HepG2 (cell line): ENCODE measurements around the gene GLO1. TPM values are rescaled to one million over a fixed set of nuclear protein-coding genes. Genes with fewer than 3 reads are reported as not detected.

Source experiments
- ATAC-seq: fragments of 200-7000 bp; cut with Tn5 transposase; 3 replicates; pipeline ENCODE4 v1.9.1; 2020; ENCODE audit warnings: mild to moderate bottlenecking, moderate library complexity
- BruUV-seq: library from RNA; stranded (reverse); fragments of 400-500 nt; replicated peaks from 2 replicates; lab custom pipeline; 2021; lab: Mats Ljungman, UMichigan
- CTCF ChIA-PET: fragments of 300-600 bp; formaldehyde crosslinking; extraction: SDS; loops from one replicate; lab custom pipeline; 2021; ENCODE audit warnings: low total read pairs, inconsistent platforms, low intra/inter-chr PET ratio; lab: Yijun Ruan, JAX
- POLR2A ChIA-PET: fragments of 350-600 bp; sonication (Branson Sonifier 250); formaldehyde crosslinking; loops from one replicate; lab custom pipeline; 2020; ENCODE audit warnings: antibody characterized with exemption, inconsistent platforms; lab: Yijun Ruan, JAX
- DNase-seq: peaks from one replicate; pipeline ENCODE4 v3.0.0-alpha.2; 2015; ENCODE audit warnings: low spot score
- FAIRE-seq: peaks from 3 replicates; lab custom pipeline; 2011; peaks lifted over from hg19 to GRCh38; lab: Jason Lieb, UNC
- H2AFZ ChIP-seq: one replicate; pipeline ENCODE4 v1.6.1; 2011; ENCODE audit warnings: low read length, inconsistent platforms
- H3K27ac ChIP-seq: fragments of 300-600 bp; 3 replicates; pipeline ENCODE4 v1.8.0; 2011; ENCODE audit warnings: mixed run types, mild to moderate bottlenecking, mixed read lengths, low read length, inconsistent platforms; ENCODE audit not compliant: insufficient read depth; ENCODE audit errors: extremely low read length
- H3K27me3 ChIP-seq, 2 experiments: fragments of 200-600 bp in 1 of 2; 2 replicates in 1 of 2; 3 replicates in 1 of 2; pipeline versions ENCODE4 v1.6.0 to v1.8.0; 2011; ENCODE audit warnings: low read length in 2 of 2, mild to moderate bottlenecking in 2 of 2, moderate library complexity in 2 of 2, inconsistent platforms in 1 of 2; ENCODE audit not compliant: insufficient read depth in 2 of 2, control insufficient read depth in 1 of 2
- H3K36me3 ChIP-seq, 2 experiments: fragments of 200-600 bp in 1 of 2; replicated peaks in 1 of 2; 2 replicates in 1 of 2; 3 replicates in 1 of 2; pipeline versions ENCODE4 v1.5.1 to v1.8.0; 2011; ENCODE audit warnings: low read length in 2 of 2, inconsistent platforms in 1 of 2; ENCODE audit not compliant: insufficient read depth in 2 of 2, control insufficient read depth in 1 of 2
- H3K4me1 ChIP-seq: 2 replicates; pipeline ENCODE4 v1.5.1; 2012; ENCODE audit warnings: low read length, inconsistent platforms; ENCODE audit not compliant: insufficient read depth
- H3K4me2 ChIP-seq: 2 replicates; pipeline ENCODE4 v1.6.0; 2011; ENCODE audit warnings: low read depth, low read length, inconsistent platforms
- H3K4me3 ChIP-seq, 3 experiments: fragments of 200-600 bp in 1 of 3; sonication (generic), shearing (Covaris generic) in 1 of 3; replicated peaks in 1 of 3; 2 replicates each; pipeline ENCODE4 v1.5.1; 2011 to 2016; ENCODE audit warnings: low read length in 3 of 3, inconsistent platforms in 2 of 3, low read depth in 2 of 3, mild to moderate bottlenecking in 2 of 3, control low read depth in 1 of 3, mixed read lengths in 1 of 3; ENCODE audit not compliant: insufficient read depth in 1 of 3
- H3K79me2 ChIP-seq: one replicate; pipeline ENCODE4 v1.6.1; 2011; ENCODE audit warnings: low read length, inconsistent platforms; ENCODE audit not compliant: insufficient read depth
- H3K9ac ChIP-seq: 2 replicates; pipeline ENCODE4 v1.6.0; 2011; ENCODE audit warnings: mild to moderate bottlenecking, low read depth, low read length, inconsistent platforms; ENCODE audit not compliant: insufficient read depth
- H3K9me3 ChIP-seq: 2 replicates; pipeline ENCODE4 v1.5.1; 2012; ENCODE audit warnings: mild to moderate bottlenecking, low read length
- H4K20me1 ChIP-seq: 2 replicates; pipeline ENCODE4 v1.6.0; 2011; ENCODE audit warnings: inconsistent platforms, mild to moderate bottlenecking, low read length, moderate library complexity; ENCODE audit not compliant: insufficient read depth
- ARID3A ChIP-seq: IDR thresholded peaks from 2 replicates; pipeline ENCODE4 v1.6.1; 2012; ENCODE audit warnings: low read depth, low read length, improper control_type of control experiment
- CREB3 ChIP-seq: sonication (generic); formaldehyde crosslinking; IDR thresholded peaks from 2 replicates; pipeline ENCODE4 v1.5.0; 2020; ENCODE audit warnings: missing genetic modification reagents
- EZH2 ChIP-seq: conservative IDR thresholded peaks from 2 replicates; pipeline ENCODE4 v1.6.1; 2012; ENCODE audit warnings: mild to moderate bottlenecking, low read depth, low read length, moderate library complexity
- HDAC6 ChIP-seq: fragments of 200-600 bp; sonication (generic); IDR thresholded peaks from 2 replicates; pipeline ENCODE4 v1.7.0; 2017; ENCODE audit warnings: mild to moderate bottlenecking, antibody characterized with exemption, low read length, low read depth
- MLX ChIP-seq: IDR thresholded peaks from 2 replicates; pipeline ENCODE4 v1.6.1; 2016
- MZF1 ChIP-seq: sonication (generic); formaldehyde crosslinking; IDR thresholded peaks from 2 replicates; pipeline ENCODE4 v1.8.1; 2023; ENCODE audit warnings: mild to moderate bottlenecking, missing genetic modification reagents, borderline replicate concordance
- SMAD3 ChIP-seq: sonication (generic); formaldehyde crosslinking; IDR thresholded peaks from 2 replicates; pipeline ENCODE4 v1.4.0; 2020; ENCODE audit warnings: missing genetic modification reagents
- SP4 ChIP-seq: sonication (generic); formaldehyde crosslinking; IDR thresholded peaks from 2 replicates; pipeline ENCODE4 v1.8.1; 2023; ENCODE audit warnings: mild to moderate bottlenecking, missing genetic modification reagents
- THAP7 ChIP-seq: sonication (generic); formaldehyde crosslinking; IDR thresholded peaks from 2 replicates; pipeline ENCODE4 v1.8.1; 2023; ENCODE audit warnings: mild to moderate bottlenecking, missing genetic modification reagents
- ZKSCAN8 ChIP-seq: IDR thresholded peaks from 2 replicates; pipeline ENCODE4 v1.6.1; 2016; ENCODE audit warnings: borderline replicate concordance, missing genetic modification reagents, missing compliant biosample characterization
- ZNF383 ChIP-seq: sonication (generic); formaldehyde crosslinking; IDR thresholded peaks from 2 replicates; pipeline ENCODE4 v1.4.0; 2020; ENCODE audit warnings: missing genetic modification reagents, mild to moderate bottlenecking, borderline replicate concordance
- ZNF569 ChIP-seq: sonication (generic); formaldehyde crosslinking; IDR thresholded peaks from 2 replicates; pipeline ENCODE4 v1.5.0; 2020; ENCODE audit warnings: mild to moderate bottlenecking, missing genetic modification reagents, moderate library complexity, borderline replicate concordance
- ZNF598 ChIP-seq: sonication (generic); formaldehyde crosslinking; IDR thresholded peaks from 2 replicates; pipeline ENCODE4 v1.5.1; 2020; ENCODE audit warnings: mild to moderate bottlenecking, missing genetic modification reagents, borderline replicate concordance
- WGBS: methylation state at CpG from one replicate; pipeline ENCODE4 v1.1.6; 2017; ENCODE audit warnings: low lambda C conversion rate; 5-methylcytosine and 5-hydroxymethylcytosine counted together
- in situ Hi-C: cut with HindIII; loops from 2 replicates; pipeline ENCODE4 v1.10.0; 2017; ENCODE audit warnings: low pct_unique_long_range_greater_than_20kb; ENCODE audit not compliant: extremely low pct_ligation_motif_present
- intact Hi-C: fragments of 100-400 bp; cut with micrococcal nuclease; formaldehyde crosslinking; loops from one replicate; pipeline ENCODE4 v1.10.0; 2022; ENCODE audit not compliant: unreplicated experiment
- polyA plus RNA-seq, 8 experiments: library from polyadenylated mRNA; depleted of rRNA in 3 of 8; stranded (reverse) in 7 of 8; unstranded in 1 of 8; fragments of >200 nt; fragmentation: Illumina TruSeq in 4 of 8; extraction: Trizol in 4 of 8; gene quantifications; 2 replicates each; pipeline versions ENCODE4 v1.2.1 to v1.2.3, GENCODE V29; 2011 to 2016; ENCODE audit warnings: low read depth in 4 of 8, missing spikeins in 1 of 8, mixed read lengths in 1 of 8; ENCODE audit not compliant: insufficient read depth in 1 of 8
- total RNA-seq, 5 experiments: library from RNA; depleted of rRNA; stranded (reverse); fragments of >200 nt; fragmentation: Illumina TruSeq; extraction: Trizol; gene quantifications; 2 replicates each; pipeline ENCODE4 v1.2.3, GENCODE V29; 2016; ENCODE audit warnings: low read depth in 1 of 5

The GLO1 gene
- total and polyA plus RNA-seq, 2 of the 13 experiments (the other 11 are each of a cell fraction or from before 2014, with no cell fraction given) = 77.1 to 177 TPM

GRCh38 chr6:38695933-38696332 lies 7.0 kb downstream of the GLO1 start:
- H3K4me3 ChIP-seq = no peak overlapping the region
- 0 out of 2 replicates have a peak, but pooled peaks cover 7% of the 10 kb centered on the region for H3K9me3 ChIP-seq
- peaks cover 22% of the 10 kb centered on the region for H3K4me1 ChIP-seq
- no peak for TF ChIP-seq CREB3
- no peak for TF ChIP-seq ZNF383 (CRISPR knock-in tag)
- TF ChIP-seq THAP7 (CRISPR knock-in tag) = no peak
- TF ChIP-seq EZH2 = no peak
- TF ChIP-seq ZNF598 (CRISPR knock-in tag) = no peak
- no peak for TF ChIP-seq SP4
- TF ChIP-seq MLX = no peak
- no peak for TF ChIP-seq HDAC6
- no peak for TF ChIP-seq MZF1 (CRISPR knock-in tag)
- no peak for TF ChIP-seq ZKSCAN8 (CRISPR knock-in tag)
- TF ChIP-seq SMAD3 = no peak
- TF ChIP-seq ZNF569 (CRISPR knock-in tag) = no peak
- TF ChIP-seq ARID3A = no peak
- FAIRE-seq (no peak), DNase-seq (no peak), ATAC-seq (no peak)
- H3K4me2 ChIP-seq = no peak overlapping the region
- H3K9ac ChIP-seq = no peak overlapping the region
- intact Hi-C loops (no loop called here), in situ Hi-C loops (no loop called here)
- H3K27ac ChIP-seq = no peak overlapping the region
- H3K36me3 ChIP-seq = no peaks in the 10 kb centered on the region; a peak in 3 of 5 replicates
- no peak overlapping the region for H2AFZ ChIP-seq
- no peaks in the 10 kb centered on the region for H3K27me3 ChIP-seq
- ChIA-PET CTCF (no interaction called here), POLR2A (no interaction called here)
- H4K20me1 ChIP-seq = peaks cover 8% of the 10 kb centered on the region
- BruUV-seq = no TSS peak
- peaks cover 44% of the 10 kb centered on the region for H3K79me2 ChIP-seq
- 87% methylated on average over 1 of the region's 1 CpG for WGBS
